OCI-LY1 (cell line): ENCODE results near the gene SEC16A.
"Not testable (repeated sequence)": the region's sequence is repeated elsewhere in the genome, so short reads cannot be mapped to it uniquely, and the experiment has no call there.

Experiments used
- H2AFZ ChIP-seq: fragments of 200-600 bp; sonication (generic), shearing (Covaris generic); 2 replicates; pipeline ENCODE4 v1.6.0; 2014; ENCODE audit warnings: antibody characterized with exemption, mild to moderate bottlenecking, low read length
- H3F3A ChIP-seq: fragments of 200-600 bp; sonication (generic), shearing (Covaris generic); 2 replicates; pipeline ENCODE4 v1.6.0; 2014; ENCODE audit warnings: mild to moderate bottlenecking, antibody characterized with exemption, low read length, moderate library complexity; ENCODE audit not compliant: insufficient read depth
- H3K27ac ChIP-seq: fragments of 200-600 bp; sonication (generic); 2 replicates; pipeline ENCODE4 v1.5.1; 2014; ENCODE audit warnings: low read length, mixed run types, mild to moderate bottlenecking, low read depth; ENCODE audit not compliant: poor library complexity, severe bottlenecking
- H3K27me3 ChIP-seq: fragments of 200-600 bp; sonication (generic); 2 replicates; pipeline ENCODE4 v1.6.0; 2014; ENCODE audit warnings: antibody characterized with exemption, mild to moderate bottlenecking, low read length, moderate library complexity; ENCODE audit not compliant: insufficient read depth
- H3K36me3 ChIP-seq: fragments of 200-600 bp; sonication (generic); 2 replicates; pipeline ENCODE4 v1.6.1; 2014; ENCODE audit warnings: mild to moderate bottlenecking, antibody characterized with exemption, low read length, moderate library complexity, mixed read lengths; ENCODE audit not compliant: insufficient read depth
- H3K4me1 ChIP-seq: fragments of 200-600 bp; sonication (generic); 2 replicates; pipeline ENCODE4 v1.5.1; 2014; ENCODE audit warnings: mild to moderate bottlenecking, low read length, moderate library complexity; ENCODE audit not compliant: insufficient read depth, severe bottlenecking
- H3K4me2 ChIP-seq: fragments of 200-600 bp; sonication (generic), shearing (Covaris generic); 2 replicates; pipeline ENCODE4 v1.6.1; 2014; ENCODE audit warnings: low read length
- H3K4me3 ChIP-seq: fragments of 200-600 bp; sonication (generic); 2 replicates; pipeline ENCODE4 v1.5.1; 2014; ENCODE audit warnings: low read length, low read depth, mild to moderate bottlenecking, mixed read lengths; ENCODE audit not compliant: poor library complexity, severe bottlenecking
- H3K79me2 ChIP-seq: fragments of 200-600 bp; shearing (Covaris generic); 2 replicates; pipeline ENCODE4 v1.6.1; 2016; ENCODE audit warnings: mixed run types, low read length, mixed read lengths; ENCODE audit not compliant: insufficient read depth
- H3K9ac ChIP-seq: fragments of 200-600 bp; sonication (generic), shearing (Covaris generic); 2 replicates; pipeline ENCODE4 v1.6.1; 2014; ENCODE audit warnings: mild to moderate bottlenecking, low read length, mixed read lengths
- H3K9me2 ChIP-seq: fragments of 200-600 bp; sonication (generic), shearing (Covaris generic); 2 replicates; pipeline ENCODE4 v1.6.1; 2014; ENCODE audit warnings: low read depth, mild to moderate bottlenecking, low read length, mixed read lengths
- H3K9me3 ChIP-seq: fragments of 200-600 bp; shearing (Covaris generic); 2 replicates; pipeline ENCODE4 v1.6.1; 2014; ENCODE audit warnings: low read length, mixed read lengths
- H4K20me1 ChIP-seq: fragments of 200-600 bp; sonication (generic), shearing (Covaris generic); 2 replicates; pipeline ENCODE4 v1.6.0; 2016; ENCODE audit warnings: mild to moderate bottlenecking, low read length; ENCODE audit not compliant: insufficient read depth
- CTCF ChIP-seq: fragments of 200-600 bp; sonication (generic), shearing (Covaris generic); IDR thresholded peaks from 2 replicates; pipeline ENCODE4 v1.5.1; 2017; ENCODE audit warnings: mild to moderate bottlenecking, antibody characterized with exemption, low read length, moderate library complexity, mixed read lengths
- EZH2 ChIP-seq: fragments of 200-600 bp; sonication (generic), shearing (Covaris generic); IDR thresholded peaks from 2 replicates; pipeline ENCODE4 v1.8.0; 2017; ENCODE audit warnings: borderline replicate concordance, mixed run types, mild to moderate bottlenecking, antibody characterized with exemption, low read length, moderate library complexity, mixed read lengths

SEC16A gene

GRCh38 chr9:136410500-136411287 lies 72.1 kb downstream of the SEC16A start, which contains the start of the genes ENTR1 and PMPCA:
TSS of gene ENTR1 (minus strand) at chr9:136410614. CDS start at chr9:136410397, 217 bp downstream.
TSS of gene PMPCA (plus strand) at chr9:136410658. CDS start at chr9:136410669, 11 bp downstream.
- peak within 1 kb of the TSS; percentile 100 for H3K4me2 ChIP-seq
- H3K9me3 ChIP-seq = no peaks in the 10 kb centered on the region
- H3K4me3 ChIP-seq = peak within 1 kb of the TSS; percentile 100
- no peak within 1 kb of the TSS for H2AFZ ChIP-seq
- H3K9me2 ChIP-seq = no peaks in the 10 kb centered on the region
- H3K9ac ChIP-seq = peak within 1 kb of the TSS; percentile 100
- no peak for TF ChIP-seq CTCF
- no peak for TF ChIP-seq EZH2
- H3K27me3 ChIP-seq = no peaks in the 10 kb centered on the region
- H3K36me3 ChIP-seq = peaks cover 67% of the 10 kb centered on the region
- H3K27ac ChIP-seq = peak within 1 kb of the TSS; percentile 63
- H4K20me1 ChIP-seq = no peaks in the 10 kb centered on the region
- H3F3A ChIP-seq = no peaks in the 10 kb centered on the region
- H3K4me1 ChIP-seq = peaks cover 31% of the 10 kb centered on the region
- H3K79me2 ChIP-seq = peaks cover 26% of the 10 kb centered on the region

DNA sequence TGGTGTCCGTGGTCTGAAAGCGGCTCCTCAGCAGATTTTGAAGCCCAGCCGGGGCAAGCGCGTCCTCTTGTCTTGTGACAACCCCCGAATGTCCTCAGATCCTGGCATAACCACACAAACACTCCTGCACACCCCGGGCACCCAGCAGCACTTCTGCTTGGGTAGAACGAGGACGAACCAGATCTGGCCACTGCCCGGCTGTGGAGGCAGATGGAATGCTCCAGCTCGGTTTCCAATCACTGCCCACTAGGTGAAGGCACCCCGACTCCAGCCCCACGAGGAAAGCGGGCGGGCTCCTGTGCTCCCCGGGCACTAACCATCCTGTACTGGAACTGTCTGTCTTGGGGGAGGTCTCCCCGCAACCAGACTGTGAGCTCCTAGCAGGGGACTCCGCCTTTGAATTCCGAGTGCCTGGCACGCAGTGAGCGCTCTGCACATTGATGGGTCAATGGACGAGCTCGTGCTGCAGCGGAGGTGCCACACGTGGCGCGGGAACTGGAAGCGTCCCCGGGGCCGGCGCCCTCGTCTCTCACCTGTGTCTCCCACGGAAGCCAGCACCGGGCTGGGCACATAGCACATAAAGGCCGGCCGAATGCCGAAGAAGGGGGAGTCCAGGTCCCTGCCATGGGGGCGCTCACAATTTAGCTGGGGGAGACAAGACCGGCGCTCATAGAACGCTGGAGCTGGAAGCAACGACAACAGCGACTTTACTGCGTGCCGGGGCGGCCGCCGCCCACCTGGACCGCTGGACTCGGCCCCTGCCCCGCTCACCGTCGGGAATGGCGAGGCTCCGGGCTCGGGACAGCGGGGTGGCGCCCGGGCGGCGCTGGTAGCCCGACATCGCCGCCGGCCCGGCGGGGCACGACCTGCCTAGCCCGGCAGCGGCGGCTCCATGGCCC lies 73.0 kb downstream of the SEC16A start:
- peak overlapping the region; percentile 63 for H3K27ac ChIP-seq
- H3K9ac ChIP-seq = peak overlapping the region; percentile 99
- peaks cover 26% of the 10 kb centered on the region for H3K79me2 ChIP-seq
- peaks cover 69% of the 10 kb centered on the region for H3K36me3 ChIP-seq
- peaks cover 31% of the 10 kb centered on the region for H3K4me1 ChIP-seq
- peak overlapping the region; percentile 100 for H3K4me3 ChIP-seq
- no peaks in the 10 kb centered on the region for H3F3A ChIP-seq
- H3K4me2 ChIP-seq = peak overlapping the region; percentile 86
- H3K9me2 ChIP-seq = no peaks in the 10 kb centered on the region
- no peaks in the 10 kb centered on the region for H4K20me1 ChIP-seq
- TF ChIP-seq EZH2 (no peak), CTCF (no peak)
- no peak overlapping the region for H2AFZ ChIP-seq
- no peaks in the 10 kb centered on the region for H3K9me3 ChIP-seq
- no peaks in the 10 kb centered on the region for H3K27me3 ChIP-seq

DNA sequence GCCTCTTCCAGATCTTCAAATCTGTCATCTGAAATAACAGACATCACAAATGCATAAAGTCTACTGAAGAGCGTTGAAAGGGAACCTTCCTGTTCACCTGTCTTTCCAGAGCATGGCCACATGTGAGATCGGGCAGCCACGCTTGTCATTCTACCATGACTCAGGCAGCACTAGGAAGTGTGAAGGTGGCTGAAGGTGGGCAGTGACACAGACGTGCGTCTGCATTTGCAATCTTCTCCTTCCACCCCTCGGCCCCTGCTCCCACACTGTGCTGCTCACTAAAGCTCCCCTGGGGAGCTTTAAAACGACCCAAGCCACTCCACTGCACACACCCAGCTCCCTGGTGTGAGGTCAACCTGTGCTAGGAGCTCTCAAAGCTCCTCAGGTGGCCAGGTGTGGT lies 74.9 kb downstream of the SEC16A start:
- H3K4me2 ChIP-seq = no peak overlapping the region
- TF ChIP-seq EZH2 (no peak), CTCF (no peak)
- no peaks in the 10 kb centered on the region for H3K27me3 ChIP-seq
- H3K79me2 ChIP-seq = peaks cover 26% of the 10 kb centered on the region
- no peaks in the 10 kb centered on the region for H3K9me3 ChIP-seq
- no peaks in the 10 kb centered on the region for H3K9me2 ChIP-seq
- no peaks in the 10 kb centered on the region for H3F3A ChIP-seq
- H2AFZ ChIP-seq = no peak overlapping the region
- no peaks in the 10 kb centered on the region for H4K20me1 ChIP-seq
- peaks cover 31% of the 10 kb centered on the region for H3K4me1 ChIP-seq
- no peak overlapping the region for H3K4me3 ChIP-seq
- H3K36me3 ChIP-seq = peaks cover 65% of the 10 kb centered on the region
- no peak overlapping the region for H3K27ac ChIP-seq
- no peak overlapping the region for H3K9ac ChIP-seq

DNA sequence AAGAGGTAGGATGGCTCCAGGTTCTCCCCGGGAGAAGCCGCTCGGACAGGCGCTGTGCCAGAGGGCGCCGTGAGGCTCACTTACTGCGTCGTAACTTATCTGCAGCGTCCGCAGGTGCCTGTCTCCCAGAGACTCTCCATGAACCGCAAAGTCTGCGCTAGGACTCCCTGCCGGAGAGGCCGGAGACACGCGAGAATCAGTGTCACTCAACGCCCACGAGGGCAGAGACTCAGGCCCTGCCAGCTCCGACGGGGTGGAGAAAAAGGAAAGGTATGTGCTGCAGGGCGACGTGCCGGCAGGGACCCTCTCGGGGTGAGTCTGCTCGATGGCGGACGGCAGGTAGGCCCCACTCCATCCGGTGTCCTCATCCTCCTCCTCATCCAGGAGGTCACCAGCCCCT lies 75.8 kb downstream of the SEC16A start:
- H3K79me2 ChIP-seq = peaks cover 23% of the 10 kb centered on the region
- H3K36me3 ChIP-seq = peaks cover 65% of the 10 kb centered on the region
- H3K27me3 ChIP-seq, H3K9me3 ChIP-seq, H3K27ac ChIP-seq, H4K20me1 ChIP-seq, H3K4me3 ChIP-seq, H3K9ac ChIP-seq, H3K9me2 ChIP-seq, H2AFZ ChIP-seq, H3K4me2 ChIP-seq, H3F3A ChIP-seq: not testable (repeated sequence)
- peaks cover 28% of the 10 kb centered on the region for H3K4me1 ChIP-seq

GRCh38 chr9:136405904-136406303 lies 76.9 kb downstream of the SEC16A start:
- not testable (repeated sequence) for H3K4me2 ChIP-seq, H3K4me3 ChIP-seq, H3K9me3 ChIP-seq, H3K27me3 ChIP-seq, H3K27ac ChIP-seq, H2AFZ ChIP-seq, H3F3A ChIP-seq, H3K9me2 ChIP-seq, H4K20me1 ChIP-seq, H3K9ac ChIP-seq
- H3K36me3 ChIP-seq = peaks cover 72% of the 10 kb centered on the region
- peaks cover 11% of the 10 kb centered on the region for H3K79me2 ChIP-seq
- H3K4me1 ChIP-seq = peaks cover 16% of the 10 kb centered on the region
